Activated T-cell treated with anti-CD3 and anti-CD28 coated beads, Interleukin-2, amount 50 U/mL, for 72 hours (primary cell): ENCODE results near the gene RFC5. TPM values are rescaled to one million over a fixed set of nuclear protein-coding genes. Genes with fewer than 3 reads are reported as not detected.

Experiments
- ATAC-seq, 2 donors: fragments of 150-1000 bp; cut with Tn5 transposase; replicated peaks in 1 of 2; 2 replicates each; pipeline ENCODE4 v1.10.0; 2021; ENCODE audit warnings: moderate library complexity in 2 of 2, mild to moderate bottlenecking in 1 of 2
- DNase-seq, 2 donors: peaks; one replicate each; pipeline ENCODE4 v3.0.0; 2021 to 2022; ENCODE audit warnings: mixed read lengths in 1 of 2
- H3K27ac Mint-ChIP-seq: one replicate; pipeline ENCODE4 v1.8.0; 2022; ENCODE audit warnings: mild to moderate bottlenecking, moderate library complexity, mixed read lengths
- H3K27me3 Mint-ChIP-seq: one replicate; pipeline ENCODE4 v1.8.0; 2022; ENCODE audit warnings: low read depth, mixed read lengths
- H3K36me3 Mint-ChIP-seq, 2 donors: one replicate each; pipeline ENCODE4 v1.8.0; 2022; ENCODE audit warnings: mixed read lengths in 2 of 2, mild to moderate bottlenecking in 1 of 2; ENCODE audit not compliant: insufficient read depth in 2 of 2
- H3K4me1 Mint-ChIP-seq: one replicate; pipeline ENCODE4 v1.8.0; 2022; ENCODE audit warnings: low read depth, mixed read lengths
- H3K4me3 Mint-ChIP-seq, 2 donors: one replicate each; pipeline ENCODE4 v1.8.0; 2022; ENCODE audit warnings: mild to moderate bottlenecking in 2 of 2, mixed read lengths in 2 of 2, moderate library complexity in 2 of 2
- H3K9me3 Mint-ChIP-seq, 2 donors: one replicate each; pipeline ENCODE4 v1.8.0; 2022; ENCODE audit warnings: mixed read lengths in 2 of 2
- total RNA-seq, 2 donors: library from RNA; stranded (reverse); gene quantifications; one replicate each; pipeline ENCODE4 v1.2.3, GENCODE V29; 2022

Gene RFC5
- 10 to 100 TPM; 43.3 to 56.6 TPM for total RNA-seq

- peak within 1 kb of the TSS; percentile 93 to 98 for H3K4me3 Mint-ChIP-seq
- peak within 1 kb of the TSS; percentile 93 for H3K27ac Mint-ChIP-seq
- peaks cover 0 to 4% of the 10 kb centered on the region in 2 donors for H3K9me3 Mint-ChIP-seq
- H3K36me3 Mint-ChIP-seq: peaks cover 9 to 18% of the 10 kb centered on the region in 2 donors
- H3K27me3 Mint-ChIP-seq: no peaks in the 10 kb centered on the region
- DNase-seq (peak; percentile 98), ATAC-seq (peak; percentile 97 to 99)
- H3K4me1 Mint-ChIP-seq: peaks cover 42% of the 10 kb centered on the region
These were observed at the start of gene RFC5 for GRCh38 chr12:118016424-118017264. Gene RFC5, plus strand, starts transcription at chr12:118016703. Its CDS starts 125 bp downstream, at chr12:118016828.

GRCh38 chr12:117967043-117967442 is 49.5 kb upstream of the RFC5 start:
- Mint-ChIP-seq H3K27ac (no peak overlapping the region), H3K9me3 (peaks cover 7% of the 10 kb centered on the region in 2 donors), H3K4me1 (peaks cover 6% of the 10 kb centered on the region), H3K27me3 (peaks cover 62% of the 10 kb centered on the region), H3K36me3 (peaks cover 9% of the 10 kb centered on the region in 2 donors), H3K4me3 (peak overlapping the region; percentile 8 to 15)
- no peak for DNase-seq
- ATAC-seq: no peak

DNA sequence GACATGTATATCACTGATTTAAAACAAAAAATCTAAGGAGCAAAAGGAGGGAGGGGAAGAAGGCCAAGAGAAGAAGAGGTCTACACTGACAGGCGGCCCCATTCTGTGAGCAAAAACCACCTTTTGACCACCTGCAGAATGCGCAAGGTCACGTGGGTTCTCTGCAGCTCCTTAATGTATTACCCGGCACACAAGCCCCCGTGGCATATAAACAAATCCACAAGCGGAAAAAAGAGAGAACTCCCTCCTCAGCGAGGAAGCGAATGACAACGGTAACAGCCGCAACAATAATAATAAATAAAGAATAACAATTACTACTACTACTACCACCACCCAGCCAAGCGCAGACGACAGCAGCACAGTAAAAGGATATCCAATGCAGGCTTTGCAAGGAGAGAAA is 49.0 kb upstream of the RFC5 start:
- ATAC-seq (no peak), DNase-seq (no peak)
- H3K27me3 Mint-ChIP-seq: peaks cover 65% of the 10 kb centered on the region
- H3K4me1 Mint-ChIP-seq: peaks cover 6% of the 10 kb centered on the region
- peaks cover 7 to 8% of the 10 kb centered on the region in 2 donors for H3K9me3 Mint-ChIP-seq
- peak overlapping the region; percentile 8 to 15 for H3K4me3 Mint-ChIP-seq
- H3K27ac Mint-ChIP-seq: no peak overlapping the region
- H3K36me3 Mint-ChIP-seq: peaks cover 9 to 11% of the 10 kb centered on the region in 2 donors

GRCh38 chr12:117968151-117968789 is 48.2 kb upstream of the RFC5 start:
- peaks cover 8 to 10% of the 10 kb centered on the region in 2 donors for H3K9me3 Mint-ChIP-seq
- peaks cover 9 to 11% of the 10 kb centered on the region in 2 donors for H3K36me3 Mint-ChIP-seq
- DNase-seq (no peak), ATAC-seq (no peak)
- peaks cover 66% of the 10 kb centered on the region for H3K27me3 Mint-ChIP-seq
- H3K27ac Mint-ChIP-seq: no peak overlapping the region
- peaks cover 6% of the 10 kb centered on the region for H3K4me1 Mint-ChIP-seq
- peak overlapping the region; percentile 80 to 82 for H3K4me3 Mint-ChIP-seq

GRCh38 chr12:117968826-117969659 is 47.5 kb upstream of the RFC5 start, which contains the start of gene KSR2:
Gene KSR2, minus strand, starts transcription at chr12:117968990. Its CDS starts 735 bp downstream, at chr12:117968255.
- Mint-ChIP-seq H3K9me3 (peaks cover 9 to 10% of the 10 kb centered on the region in 2 donors), H3K36me3 (peaks cover 9 to 11% of the 10 kb centered on the region in 2 donors), H3K4me1 (peaks cover 6% of the 10 kb centered on the region), H3K27ac (no peak within 1 kb of the TSS), H3K4me3 (peak within 1 kb of the TSS; percentile 80 to 82), H3K27me3 (peaks cover 74% of the 10 kb centered on the region)
- DNase-seq (peak; percentile 66 to 70), ATAC-seq (peak; percentile 87 to 88)

- H3K27me3 Mint-ChIP-seq: peaks cover 74% of the 10 kb centered on the region
- H3K36me3 Mint-ChIP-seq: peaks cover 9 to 11% of the 10 kb centered on the region in 2 donors
These were observed 46.2 kb upstream of the RFC5 start for GRCh38 chr12:117970334-117970733.

DNA sequence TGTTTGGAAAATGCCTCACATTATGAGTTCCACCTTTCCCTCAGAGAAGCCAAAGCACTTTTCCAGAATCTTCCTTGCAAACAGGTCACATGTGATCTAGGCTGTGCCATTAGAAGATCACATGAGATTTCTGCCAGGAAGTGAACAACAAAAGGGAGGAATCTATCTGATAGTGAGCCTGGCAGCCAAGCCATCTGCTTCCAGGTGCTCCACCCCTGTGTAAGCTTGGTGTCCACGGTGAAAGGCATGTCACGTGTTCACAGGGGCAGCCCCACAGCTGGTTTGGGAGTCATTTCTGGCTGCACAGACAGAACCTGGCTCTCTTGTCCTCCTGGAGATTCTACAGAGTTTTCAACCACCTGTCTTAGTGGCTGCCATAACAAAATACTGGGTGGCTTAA is 44.2 kb upstream of the RFC5 start:
- H3K9me3 Mint-ChIP-seq: peaks cover 9 to 10% of the 10 kb centered on the region in 2 donors
- peaks cover 54% of the 10 kb centered on the region for H3K27me3 Mint-ChIP-seq
- peaks cover 6% of the 10 kb centered on the region for H3K4me1 Mint-ChIP-seq
- H3K4me3 Mint-ChIP-seq: no peak overlapping the region
- DNase-seq (no peak), ATAC-seq (no peak)
- H3K27ac Mint-ChIP-seq: no peak overlapping the region
- H3K36me3 Mint-ChIP-seq: peaks cover 9 to 11% of the 10 kb centered on the region in 2 donors

More at GRCh38 chr12:117970334-117970733, 46.2 kb upstream of the RFC5 start:
- peaks cover 6% of the 10 kb centered on the region for H3K4me1 Mint-ChIP-seq
- DNase-seq: no peak
- H3K27ac Mint-ChIP-seq: no peak overlapping the region
- peaks cover 9 to 10% of the 10 kb centered on the region in 2 donors for H3K9me3 Mint-ChIP-seq
- peak overlapping the region in 1 of 2 donors; percentile 28 for H3K4me3 Mint-ChIP-seq
- no peak for ATAC-seq

GRCh38 chr12:117975006-117975405 is 41.5 kb upstream of the RFC5 start:
- no peak overlapping the region for H3K4me3 Mint-ChIP-seq
- H3K36me3 Mint-ChIP-seq: peaks cover 7 to 11% of the 10 kb centered on the region in 2 donors
- no peak overlapping the region for H3K27ac Mint-ChIP-seq
- ATAC-seq (no peak), DNase-seq (no peak)
- peaks cover 41% of the 10 kb centered on the region for H3K27me3 Mint-ChIP-seq
- H3K4me1 Mint-ChIP-seq: no peaks in the 10 kb centered on the region
- H3K9me3 Mint-ChIP-seq: peaks cover 9 to 10% of the 10 kb centered on the region in 2 donors

DNA sequence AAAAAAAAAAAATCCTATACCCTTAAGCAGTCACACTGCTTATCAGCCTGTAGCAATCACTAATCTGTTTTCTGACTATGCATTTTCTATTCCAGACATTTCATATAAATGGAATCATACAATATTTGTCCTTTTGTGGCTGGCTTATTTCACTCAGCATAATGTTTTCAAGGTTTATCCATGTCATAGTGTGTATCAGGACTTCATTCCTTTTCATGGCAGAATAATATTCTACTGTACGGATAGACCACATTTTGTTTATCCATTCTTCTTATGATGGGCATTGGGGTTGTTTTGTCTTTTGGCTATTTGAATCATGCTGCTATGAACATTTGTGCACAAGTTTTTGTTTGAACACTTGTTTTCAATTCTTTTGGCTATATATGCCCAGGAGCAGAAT is 39.1 kb upstream of the RFC5 start:
- Mint-ChIP-seq H3K36me3 (no peaks in the 10 kb centered on the region), H3K4me3 (no peak overlapping the region), H3K27me3 (peaks cover 28% of the 10 kb centered on the region), H3K27ac (no peak overlapping the region), H3K4me1 (no peaks in the 10 kb centered on the region), H3K9me3 (peaks cover 1 to 3% of the 10 kb centered on the region in 2 donors)
- ATAC-seq (no peak), DNase-seq (no peak)

DNA sequence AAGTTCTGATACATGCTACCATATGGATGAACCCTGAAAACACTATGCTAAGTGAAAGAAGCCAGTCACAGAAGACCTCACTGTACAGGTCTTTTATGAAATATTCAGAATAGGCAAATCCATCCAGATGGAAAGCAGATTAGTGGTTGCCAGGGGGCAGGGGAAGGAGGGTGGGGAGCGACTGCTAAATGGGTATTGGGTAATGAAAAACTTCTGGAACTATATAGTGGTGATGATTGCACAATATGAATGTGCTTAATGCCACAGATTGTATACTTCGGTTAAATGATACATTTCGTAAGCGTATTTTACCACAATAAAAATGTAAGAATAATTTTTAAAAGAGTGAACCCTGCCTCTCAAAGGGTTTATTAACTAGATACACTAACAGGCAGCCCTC is 35.9 kb upstream of the RFC5 start:
- Mint-ChIP-seq H3K4me3 (peak overlapping the region in 1 of 2 donors; percentile 63), H3K27me3 (peaks cover 13% of the 10 kb centered on the region), H3K9me3 (no peaks in the 10 kb centered on the region), H3K36me3 (no peaks in the 10 kb centered on the region), H3K4me1 (no peaks in the 10 kb centered on the region), H3K27ac (no peak overlapping the region)
- ATAC-seq (no peak), DNase-seq (no peak)

DNA sequence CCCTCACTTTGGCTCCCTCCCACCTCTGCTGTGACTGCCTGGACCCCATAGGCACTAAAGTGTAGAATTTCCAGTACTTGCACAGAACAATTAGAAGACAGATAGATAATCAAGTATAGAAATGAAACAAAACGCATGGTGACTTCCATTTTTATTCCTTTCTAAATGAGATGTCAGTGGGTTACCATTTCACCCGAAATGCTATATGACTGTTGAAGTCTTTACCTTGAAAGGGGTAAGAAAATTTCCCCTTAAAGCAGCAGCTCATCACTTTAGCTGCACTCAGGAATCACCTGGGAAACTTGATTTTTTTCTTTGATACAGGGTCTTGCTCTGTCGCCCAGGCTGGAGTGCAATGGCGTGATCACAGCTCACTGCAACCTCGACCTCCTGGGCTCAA is 35.2 kb upstream of the RFC5 start:
- DNase-seq (no peak), ATAC-seq (peak; percentile 36 to 84)
- H3K27me3 Mint-ChIP-seq: peaks cover 13% of the 10 kb centered on the region
- H3K27ac Mint-ChIP-seq: no peak overlapping the region
- H3K36me3 Mint-ChIP-seq: no peaks in the 10 kb centered on the region
- H3K4me1 Mint-ChIP-seq: peaks cover under 1% of the 10 kb centered on the region
- H3K4me3 Mint-ChIP-seq: peak overlapping the region; percentile 41 to 63
- H3K9me3 Mint-ChIP-seq: no peaks in the 10 kb centered on the region

DNA sequence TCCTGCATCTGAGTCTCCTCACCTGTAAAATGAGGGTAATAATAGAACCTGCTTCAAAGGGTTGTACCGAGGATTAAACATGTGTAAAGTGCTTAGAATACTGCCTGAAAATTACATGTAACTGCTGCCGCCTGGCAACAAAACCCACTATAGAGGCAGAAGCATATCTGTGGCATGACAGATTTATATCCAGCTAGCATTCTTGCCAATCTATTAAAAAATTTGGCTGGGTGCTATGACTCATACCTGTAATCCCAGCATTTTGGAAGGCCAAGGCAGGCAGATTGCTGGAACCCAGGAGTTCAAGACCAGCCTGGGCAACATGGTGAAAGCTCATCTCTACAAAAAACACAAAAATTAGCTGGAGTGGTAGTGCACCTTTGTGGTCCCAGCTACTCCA is 31.3 kb upstream of the RFC5 start:
- Mint-ChIP-seq H3K4me1 (peaks cover 13% of the 10 kb centered on the region), H3K9me3 (peaks cover 2% of the 10 kb centered on the region in 2 donors), H3K36me3 (peaks cover 0 to 2% of the 10 kb centered on the region in 2 donors), H3K27ac (no peak overlapping the region), H3K27me3 (peaks cover 5% of the 10 kb centered on the region), H3K4me3 (no peak overlapping the region)
- ATAC-seq (no peak), DNase-seq (no peak)
